GM12878 (cell line): Measurements from ENCODE around the gene MRPL23. TPM values are rescaled to one million over a fixed set of nuclear protein-coding genes. Genes with fewer than 3 reads are reported as not detected.

Source experiments
- ATAC-seq: fragments of 200-7000 bp; cut with Tn5 transposase; 3 replicates; pipeline ENCODE4 v1.9.1; 2020; ENCODE audit warnings: mild to moderate bottlenecking, moderate library complexity
- BruUV-seq: library from RNA; stranded (reverse); fragments of 400-500 nt; replicated peaks from 2 replicates; lab custom pipeline; 2021; lab: Mats Ljungman, UMichigan
- CTCF ChIA-PET: fragments of 300-600 bp; sonication (Branson Sonifier 250); formaldehyde crosslinking; extraction: SDS; loops from one replicate; lab custom pipeline; 2021; ENCODE audit warnings: inconsistent platforms; lab: Yijun Ruan, JAX
- POLR2A ChIA-PET: fragments of 350-600 bp; formaldehyde crosslinking; extraction: SDS; loops from one replicate; lab custom pipeline; 2021; ENCODE audit warnings: inconsistent platforms; lab: Charles Lee
- RAD21 ChIA-PET: fragments of 300-600 bp; sonication (Branson Sonifier 250); formaldehyde crosslinking; loops from one replicate; lab custom pipeline; 2023; ENCODE audit warnings: antibody characterized with exemption; ENCODE audit not compliant: unreplicated experiment; lab: Charles Lee
- SMC1A ChIA-PET: fragments of 300-600 bp; sonication (Branson Sonifier 250); formaldehyde crosslinking; loops from one replicate; lab custom pipeline; 2023; ENCODE audit not compliant: unreplicated experiment, uncharacterized antibody; lab: Charles Lee
- DNase-seq: peaks from one replicate; pipeline ENCODE4 v3.0.0-alpha.2; 2011; ENCODE audit warnings: low read depth, low spot score
- FAIRE-seq: peaks from 3 replicates; lab custom pipeline; 2011; peaks lifted over from hg19 to GRCh38; lab: Jason Lieb, UNC
- H2AFZ ChIP-seq: 2 replicates; pipeline ENCODE4 v1.6.0; 2011; ENCODE audit warnings: low read depth, low read length, control low read depth; ENCODE audit not compliant: control insufficient read depth
- H3K27ac ChIP-seq: 2 replicates; pipeline ENCODE4 v1.5.1; 2011; ENCODE audit warnings: control low read depth; ENCODE audit not compliant: control insufficient read depth, insufficient read depth
- H3K27me3 ChIP-seq, 2 experiments: replicated peaks in 1 of 2; 2 replicates each; pipeline versions ENCODE4 v1.6.0 to v1.6.1; 2011; ENCODE audit warnings: low read length in 1 of 2; ENCODE audit not compliant: control insufficient read depth in 2 of 2, insufficient read depth in 2 of 2
- H3K36me3 ChIP-seq, 2 experiments: 2 replicates each; pipeline ENCODE4 v1.5.1; 2011; ENCODE audit warnings: low read length in 1 of 2; ENCODE audit not compliant: control insufficient read depth in 2 of 2, insufficient read depth in 2 of 2
- H3K4me1 ChIP-seq: 2 replicates; pipeline ENCODE4 v1.6.1; 2011; ENCODE audit warnings: mild to moderate bottlenecking, low read length, moderate library complexity, mixed read lengths; ENCODE audit not compliant: control insufficient read depth, insufficient read depth
- H3K4me2 ChIP-seq: 2 replicates; pipeline ENCODE4 v1.6.0; 2011; ENCODE audit warnings: control low read depth; ENCODE audit not compliant: control insufficient read depth, insufficient read depth
- H3K4me3 ChIP-seq: fragments of 200-600 bp; sonication (generic); 2 replicates; pipeline ENCODE4 v1.5.1; 2016
- H3K79me2 ChIP-seq: 2 replicates; pipeline ENCODE4 v1.6.0; 2011; ENCODE audit warnings: low read length; ENCODE audit not compliant: control insufficient read depth, insufficient read depth
- H3K9ac ChIP-seq: 2 replicates; pipeline ENCODE4 v1.8.0; 2011; ENCODE audit warnings: low read length, control low read depth, mixed read lengths; ENCODE audit not compliant: control insufficient read depth, insufficient read depth
- H3K9me3 ChIP-seq: replicated peaks from 3 replicates; pipeline ENCODE4 v1.5.1; 2011; ENCODE audit warnings: mild to moderate bottlenecking, low read length; ENCODE audit not compliant: control insufficient read depth, insufficient read depth
- H4K20me1 ChIP-seq: 2 replicates; pipeline ENCODE4 v1.6.0; 2011; ENCODE audit not compliant: control insufficient read depth, insufficient read depth
- CHD2 ChIP-seq: IDR thresholded peaks from 2 replicates; pipeline ENCODE4 v1.6.1; 2011; ENCODE audit warnings: low read depth, low read length, improper control_type of control experiment, borderline replicate concordance
- NKRF ChIP-seq: fragments of 450-650 bp; conservative IDR thresholded peaks from 2 replicates; pipeline ENCODE4 v1.6.1; 2017; ENCODE audit warnings: mild to moderate bottlenecking, moderate library complexity
- PAX5 ChIP-seq: IDR thresholded peaks from 2 replicates; pipeline ENCODE4 v1.6.1; 2011; ENCODE audit warnings: low read depth, low read length, borderline replicate concordance
- PBX3 ChIP-seq: IDR thresholded peaks from 2 replicates; pipeline ENCODE4 v1.6.1; 2011; ENCODE audit warnings: mild to moderate bottlenecking, low read depth, low read length, moderate library complexity; ENCODE audit not compliant: insufficient replicate concordance
- POLR2AphosphoS5 ChIP-seq: IDR thresholded peaks from 2 replicates; pipeline ENCODE4 v1.6.1; 2011; ENCODE audit warnings: mild to moderate bottlenecking, low read length, inconsistent platforms
- RELA ChIP-seq: fragments of 450-650 bp; IDR thresholded peaks from 2 replicates; pipeline ENCODE4 v1.8.0; 2014; ENCODE audit warnings: borderline replicate concordance; ENCODE audit not compliant: partially characterized antibody
- SMC3 ChIP-seq: IDR thresholded peaks from 2 replicates; pipeline ENCODE4 v1.6.1; 2011; ENCODE audit warnings: low read length, improper control_type of control experiment, borderline replicate concordance
- SPI1 ChIP-seq: IDR thresholded peaks from 2 replicates; pipeline ENCODE4 v1.6.1; 2011; ENCODE audit warnings: low read depth, mild to moderate bottlenecking, low read length, moderate library complexity, borderline replicate concordance; ENCODE audit not compliant: insufficient read depth
- SREBF2 ChIP-seq: IDR thresholded peaks from 2 replicates; pipeline ENCODE4 v1.6.1; 2012; ENCODE audit warnings: mild to moderate bottlenecking, low read length
- SUPT20H ChIP-seq: IDR thresholded peaks from 2 replicates; pipeline ENCODE4 v1.6.1; 2011; ENCODE audit warnings: low read depth, mild to moderate bottlenecking, low read length, moderate library complexity, borderline replicate concordance; ENCODE audit not compliant: control insufficient read depth
- TBL1XR1 ChIP-seq: IDR thresholded peaks from 2 replicates; pipeline ENCODE4 v1.6.1; 2012; ENCODE audit warnings: low read depth, low read length, improper control_type of control experiment
- ZBTB40 ChIP-seq: fragments of 450-650 bp; IDR thresholded peaks from 2 replicates; pipeline ENCODE4 v1.6.1; 2016; ENCODE audit warnings: mild to moderate bottlenecking, moderate library complexity, borderline replicate concordance
- ZNF384 ChIP-seq: IDR thresholded peaks from 2 replicates; pipeline ENCODE4 v1.6.1; 2012; ENCODE audit warnings: low read depth, mild to moderate bottlenecking, low read length, improper control_type of control experiment, borderline replicate concordance
- WGBS: methylation state at CpG from one replicate; pipeline ENCODE4 v1.1.6; 2016; ENCODE audit warnings: low lambda C conversion rate; ENCODE audit not compliant: insufficient replicate concordance, insufficient coverage; ENCODE audit errors: missing lambda C conversion rate; 5-methylcytosine and 5-hydroxymethylcytosine counted together
- in situ Hi-C: fragments of 300-500 bp; cut with MboI; formaldehyde crosslinking; loops from 9 replicates; pipeline ENCODE4 v1.14.3; 2018; ENCODE audit warnings: mixed read lengths
- intact Hi-C: fragments of 100-400 bp; cut with micrococcal nuclease; formaldehyde crosslinking; loops from one replicate; pipeline ENCODE4 v1.14.2; 2022; ENCODE audit not compliant: unreplicated experiment
- polyA plus RNA-seq, 11 experiments: library from polyadenylated mRNA; depleted of rRNA in 4 of 11; unstranded in 6 of 11; stranded (reverse) in 5 of 11; fragments of >200 nt; fragmentation: Nextera tagmentation in 4 of 11; fragmentation: Illumina TruSeq in 1 of 11; extraction: Ambion mirVana in 4 of 11; extraction: Trizol in 1 of 11; gene quantifications; 1 replicate in 1 of 11; 2 replicates in 10 of 11; pipeline versions ENCODE4 v1.2.1 to v1.2.3, GENCODE V29; 2011 to 2016; ENCODE audit warnings: inconsistent platforms in 2 of 11, missing spikeins in 2 of 11, low read depth in 1 of 11
- total RNA-seq, 4 experiments: library from RNA; depleted of rRNA in 3 of 4; stranded (reverse); fragments of >200 nt in 3 of 4; fragmentation: Illumina TruSeq in 1 of 4; extraction: Trizol in 1 of 4; gene quantifications; 2 replicates each; pipeline versions ENCODE4 v1.2.1 to v1.2.3, GENCODE V29; 2013 to 2021

The MRPL23 gene
- total and polyA plus RNA-seq, 10 of the 15 experiments (the other 5 are each of a cell fraction or from before 2014, with no cell fraction given): 1.6 to 207 (median 126) TPM

GRCh38 chr11:1979607-1980006 is 32.5 kb downstream of the MRPL23 start:
- no peak overlapping the region for H3K4me2 ChIP-seq
- DNase-seq: no peak
- no peak overlapping the region for H3K9ac ChIP-seq
- no peak for ATAC-seq
- H3K27me3 ChIP-seq: no peaks in the 10 kb centered on the region
- no peaks in the 10 kb centered on the region for H4K20me1 ChIP-seq
- intact Hi-C loops: no loop called here
- no peaks in the 10 kb centered on the region for H3K36me3 ChIP-seq
- no peaks in the 10 kb centered on the region for H3K79me2 ChIP-seq
- CTCF ChIA-PET: no interaction called here
- H3K27ac ChIP-seq: no peak overlapping the region
- POLR2A ChIA-PET: no interaction called here
- TF ChIP-seq SPI1 (no peak), RELA (no peak), NKRF (no peak), POLR2AphosphoS5 (no peak), SMC3 (no peak), ZNF384 (no peak), SUPT20H (no peak), ZBTB40 (no peak), TBL1XR1 (no peak), CHD2 (no peak), SREBF2 (no peak), PAX5 (no peak), PBX3 (no peak)
- TF ChIP-seq, all 136 proteins: peak for 0
- H3K9me3 ChIP-seq: no peaks in the 10 kb centered on the region
- H3K4me1 ChIP-seq: no peaks in the 10 kb centered on the region
- no peak overlapping the region for H3K4me3 ChIP-seq
- SMC1A ChIA-PET: no interaction called here
- in situ Hi-C loops: no loop called here
- no peak overlapping the region for H2AFZ ChIP-seq
- no peak for FAIRE-seq
- 12% methylated on average over 5 of the region's 11 CpGs for WGBS
- BruUV-seq: no TSS peak
- RAD21 ChIA-PET: no interaction called here
